Suprapubic skin (tissue), 4 donors: ENCODE data around the gene USP3. TPM values are rescaled to one million over a fixed set of nuclear protein-coding genes. Genes with fewer than 3 reads are reported as not detected.

Experiments used
- DNase-seq, 2 donors: peaks; one replicate each; pipeline ENCODE4 v3.0.0-alpha.2; 2019; ENCODE audit warnings: low spot score in 2 of 2
- H3K27ac ChIP-seq: fragments of 200-600 bp; sonication (generic); one replicate; pipeline ENCODE4 v1.5.1; 2019
- H3K27me3 ChIP-seq: fragments of 200-600 bp; sonication (generic); one replicate; pipeline ENCODE4 v1.5.1; 2019
- H3K36me3 ChIP-seq: fragments of 200-600 bp; sonication (generic); one replicate; pipeline ENCODE4 v1.5.1; 2019
- H3K4me1 ChIP-seq: fragments of 200-600 bp; sonication (generic); one replicate; pipeline ENCODE4 v1.5.1; 2019
- H3K4me3 ChIP-seq: fragments of 200-600 bp; sonication (generic); one replicate; pipeline ENCODE4 v1.5.1; 2019; ENCODE audit warnings: mild to moderate bottlenecking
- H3K9me3 ChIP-seq: fragments of 200-600 bp; sonication (generic); one replicate; pipeline ENCODE4 v1.5.1; 2019
- CTCF ChIP-seq, 2 donors: fragments of 200-600 bp in 1 of 2; fragments of 450-650 bp in 1 of 2; sonication (generic) in 1 of 2; IDR thresholded peaks; one replicate each; pipeline ENCODE4 v1.5.1; 2016 to 2019; ENCODE audit warnings: antibody characterized with exemption in 2 of 2, mild to moderate bottlenecking in 1 of 2, moderate library complexity in 1 of 2
- EP300 ChIP-seq: sonication (generic); formaldehyde crosslinking; IDR thresholded peaks from one replicate; pipeline ENCODE4 v1.6.1; 2017; ENCODE audit warnings: antibody characterized with exemption
- POLR2A ChIP-seq, 2 donors: fragments of 450-650 bp; IDR thresholded peaks; one replicate each; pipeline ENCODE4 v1.6.1; 2017; ENCODE audit warnings: antibody characterized with exemption in 2 of 2, mild to moderate bottlenecking in 2 of 2, moderate library complexity in 2 of 2
- POLR2AphosphoS5 ChIP-seq, 3 donors: sonication (generic); formaldehyde crosslinking; IDR thresholded peaks; one replicate each; pipeline ENCODE4 v1.6.1; 2017; ENCODE audit warnings: antibody characterized with exemption in 3 of 3
- WGBS: methylation state at CpG from one replicate; pipeline ENCODE4 v1.1.5; 2018; 5-methylcytosine and 5-hydroxymethylcytosine counted together
- total RNA-seq, 4 donors: library from RNA; depleted of rRNA; stranded (reverse); fragments of >200 nt; gene quantifications; one replicate each; pipeline ENCODE4 v1.1.0, GENCODE V29; 2016

USP3 gene
- total RNA-seq, 4 donors from 2014 or later = 43.2 to 105 (median 48.0) TPM

- DNase-seq = no peak
- no peak overlapping the region for H3K4me3 ChIP-seq
- peaks cover 74% of the 10 kb centered on the region for H3K36me3 ChIP-seq
- TF ChIP-seq POLR2A (IDR thresholded peaks at IDR 0.05) (no peak), POLR2AphosphoS5 (IDR thresholded peaks at IDR 0.05) (no peak), CTCF (IDR thresholded peaks at IDR 0.05) (no peak), EP300 (no peak)
- H3K4me1 ChIP-seq = no peaks in the 10 kb centered on the region
- no peak overlapping the region for H3K27ac ChIP-seq
- no peaks in the 10 kb centered on the region for H3K9me3 ChIP-seq
- H3K27me3 ChIP-seq = no peaks in the 10 kb centered on the region
These were observed 69.1 kb downstream of the USP3 start for GRCh38 chr15:63573533-63573932.

- no peak overlapping the region for H3K4me3 ChIP-seq
- WGBS = 45% methylated on average over 1 of the region's 1 CpG
- no peak overlapping the region for H3K27ac ChIP-seq
- no peaks in the 10 kb centered on the region for H3K4me1 ChIP-seq
- H3K9me3 ChIP-seq = no peaks in the 10 kb centered on the region
- DNase-seq = no peak
- no peak for TF ChIP-seq CTCF (IDR thresholded peaks at IDR 0.05)
- TF ChIP-seq POLR2A (IDR thresholded peaks at IDR 0.05) = no peak
- no peak for TF ChIP-seq EP300
- H3K27me3 ChIP-seq = no peaks in the 10 kb centered on the region
- H3K36me3 ChIP-seq = peaks cover 78% of the 10 kb centered on the region
These were observed 70.9 kb downstream of the USP3 start for GRCh38 chr15:63575312-63575711.

- 56% methylated on average over 6 of the region's 6 CpGs for WGBS
- Histone ChIP-seq H3K36me3 (peaks cover 71% of the 10 kb centered on the region), H3K27ac (no peak overlapping the region), H3K4me1 (no peaks in the 10 kb centered on the region), H3K4me3 (no peak overlapping the region), H3K27me3 (no peaks in the 10 kb centered on the region), H3K9me3 (no peaks in the 10 kb centered on the region)
- TF ChIP-seq CTCF (IDR thresholded peaks at IDR 0.05) (no peak), POLR2AphosphoS5 (IDR thresholded peaks at IDR 0.05) (no peak), POLR2A (IDR thresholded peaks at IDR 0.05) (no peak), EP300 (no peak)
- no peak for DNase-seq
These were observed 72.0 kb downstream of the USP3 start for GRCh38 chr15:63576441-63576840.

- H3K9me3 ChIP-seq = no peaks in the 10 kb centered on the region
- H3K27me3 ChIP-seq = no peaks in the 10 kb centered on the region
- H3K36me3 ChIP-seq = peaks cover 65% of the 10 kb centered on the region
- H3K27ac ChIP-seq = no peak overlapping the region
- no peak for TF ChIP-seq POLR2A (IDR thresholded peaks at IDR 0.05)
- H3K4me3 ChIP-seq = no peak overlapping the region
- no peaks in the 10 kb centered on the region for H3K4me1 ChIP-seq
- no peak for DNase-seq
These were observed 77.8 kb downstream of the USP3 start for GRCh38 chr15:63582179-63582578.

GRCh38 chr15:63582718-63583426 lies 78.5 kb downstream of the USP3 start:
- Histone ChIP-seq H3K9me3 (no peaks in the 10 kb centered on the region), H3K27ac (no peak overlapping the region), H3K27me3 (no peaks in the 10 kb centered on the region), H3K4me3 (no peak overlapping the region), H3K36me3 (peaks cover 64% of the 10 kb centered on the region), H3K4me1 (no peaks in the 10 kb centered on the region)
- TF ChIP-seq CTCF (IDR thresholded peaks at IDR 0.05) (no peak), EP300 (no peak)
- WGBS = 74% methylated on average over 2 of the region's 2 CpGs
- DNase-seq = no peak

GRCh38 chr15:63586790-63587189 lies 82.4 kb downstream of the USP3 start:
- Histone ChIP-seq H3K36me3 (peaks cover 84% of the 10 kb centered on the region), H3K27ac (no peak overlapping the region), H3K4me1 (no peaks in the 10 kb centered on the region), H3K27me3 (no peaks in the 10 kb centered on the region), H3K9me3 (no peaks in the 10 kb centered on the region), H3K4me3 (no peak overlapping the region)
- 87% methylated on average over 5 of the region's 5 CpGs for WGBS
- TF ChIP-seq CTCF (IDR thresholded peaks at IDR 0.05) (no peak), EP300 (no peak), POLR2AphosphoS5 (IDR thresholded peaks at IDR 0.05) (no peak), POLR2A (IDR thresholded peaks at IDR 0.05) (no peak)
- DNase-seq = no peak
